Spleen (tissue), 11 donors: ENCODE data around the gene RAP1GAP. TPM values are rescaled to one million over a fixed set of nuclear protein-coding genes. Genes with fewer than 3 reads are reported as not detected.

ENCODE experiments used
- DNase-seq: peaks from one replicate; pipeline ENCODE4 v3.0.0-alpha.2; 2020
- H3K27ac ChIP-seq, 8 donors: fragments of 200-600 bp; sonication (generic) in 7 of 8; 1 replicate in 4 of 8; 2 replicates in 4 of 8; pipeline versions ENCODE4 v1.5.0 to v1.8.0; 2016 to 2021; ENCODE audit warnings: inconsistent platforms in 4 of 8, mild to moderate bottlenecking in 4 of 8, moderate library complexity in 1 of 8
- H3K27me3 ChIP-seq, 7 donors: fragments of 200-600 bp; sonication (generic) in 6 of 7; replicated peaks in 1 of 7; 1 replicate in 4 of 7; 2 replicates in 3 of 7; pipeline versions ENCODE4 v1.5.0 to v1.8.0; 2016 to 2021; ENCODE audit warnings: inconsistent platforms in 3 of 7, mild to moderate bottlenecking in 1 of 7
- H3K36me3 ChIP-seq, 6 donors: fragments of 200-600 bp; sonication (generic) in 5 of 6; 1 replicate in 4 of 6; 2 replicates in 2 of 6; pipeline versions ENCODE4 v1.5.0 to v1.8.0; 2016 to 2021; ENCODE audit warnings: inconsistent platforms in 2 of 6
- H3K4me1 ChIP-seq, 6 donors: fragments of 200-600 bp; sonication (generic) in 5 of 6; 1 replicate in 3 of 6; 2 replicates in 3 of 6; pipeline versions ENCODE4 v1.5.0 to v1.8.0; 2016 to 2021; ENCODE audit warnings: inconsistent platforms in 3 of 6
- H3K4me3 ChIP-seq, 8 donors: fragments of 200-600 bp; sonication (generic) in 7 of 8; 1 replicate in 4 of 8; 2 replicates in 4 of 8; pipeline versions ENCODE4 v1.5.0 to v1.8.0; 2016 to 2021; ENCODE audit warnings: inconsistent platforms in 4 of 8, mild to moderate bottlenecking in 4 of 8, moderate library complexity in 2 of 8
- H3K9me3 ChIP-seq, 8 donors: fragments of 200-600 bp; sonication (generic) in 7 of 8; 1 replicate in 4 of 8; 2 replicates in 4 of 8; pipeline versions ENCODE4 v1.5.0 to v1.8.0; 2016 to 2021; ENCODE audit warnings: inconsistent platforms in 4 of 8
- POLR2A ChIP-seq, 3 donors: fragments of 450-650 bp; IDR thresholded peaks; one replicate each; pipeline ENCODE4 v1.5.1; 2017; ENCODE audit warnings: antibody characterized with exemption in 3 of 3, mild to moderate bottlenecking in 1 of 3
- POLR2AphosphoS5 ChIP-seq, 3 donors: sonication (generic); formaldehyde crosslinking; IDR thresholded peaks; one replicate each; pipeline ENCODE4 v1.5.1; 2017; ENCODE audit warnings: antibody characterized with exemption in 3 of 3
- WGBS, 5 donors: extraction: QIAGEN DNeasy Blood & Tissue Kit in 3 of 5; methylation state at CpG; one replicate each; pipeline versions ENCODE4 v1.1.5 to v1.1.7; 2013 to 2018; 5-methylcytosine and 5-hydroxymethylcytosine counted together
- intact Hi-C: fragments of 100-400 bp; cut with DNase I; formaldehyde crosslinking; loops from one replicate; pipeline ENCODE4 v1.15.0; 2023; ENCODE audit warnings: low total_unique reads
- polyA plus RNA-seq, 3 donors: library from polyadenylated mRNA; stranded (reverse); fragments of 200-250 nt; gene quantifications; one replicate each; pipeline ENCODE4 v1.2.1, GENCODE V29; 2013
- total RNA-seq, 7 donors: library from RNA; depleted of rRNA in 3 of 7; stranded (reverse); fragments of >200 nt in 3 of 7; fragmentation: NEBNext Ultra II Directional in 4 of 7; extraction: Animal tissue kit (Norgen Biotek cat#: 25700) in 4 of 7; gene quantifications; one replicate each; pipeline versions ENCODE4 v1.1.0 to v1.2.1, GENCODE V29; 2016 to 2021
- TF ChIP-seq, protein P1 (sequence below), 11 experiments: fragments of 200-600 bp in 7 of 11; fragments of 450-650 bp in 4 of 11; sonication (generic) in 4 of 11; IDR thresholded peaks in 8 of 11; conservative IDR thresholded peaks in 3 of 11; 1 replicate in 7 of 11; 2 replicates in 4 of 11; pipeline versions ENCODE4 v1.4.0 to v1.8.0; 2016 to 2021; ENCODE audit warnings: antibody characterized with exemption in 11 of 11, inconsistent platforms in 4 of 11, mild to moderate bottlenecking in 1 of 11
- donor health status: healthy with polysubstance abuse.
- donor health status: DM: no; HTN: no; CAD: no; lungs with moderate emphysema.
- donor health status: DM: no; HTN: no; CAD: no.
- donor health status: Bipolar disorder and iron deficiency.
- donor health status: healthy.
- donor health status: DM: no; HTN: no; CAD: no.
- donor health status: DM: yes; HTN: yes; CAD: no.

RAP1GAP gene
- total and polyA plus RNA-seq, 10 donors, result 0.30 to 12.1 (median 0.86) TPM

- H3K27me3 ChIP-seq, result peaks cover 0 to 53% (median 8%) of the 10 kb centered on the region in 7 donors
- no peak overlapping the region for H3K4me3 ChIP-seq
- intact Hi-C loops, result no loop called here
- no peaks in the 10 kb centered on the region for H3K36me3 ChIP-seq
- no peaks in the 10 kb centered on the region for H3K9me3 ChIP-seq
- H3K27ac ChIP-seq, result no peak overlapping the region
- TF ChIP-seq POLR2AphosphoS5 (IDR thresholded peaks at IDR 0.05), result no peak
- TF ChIP-seq, protein P1, sequence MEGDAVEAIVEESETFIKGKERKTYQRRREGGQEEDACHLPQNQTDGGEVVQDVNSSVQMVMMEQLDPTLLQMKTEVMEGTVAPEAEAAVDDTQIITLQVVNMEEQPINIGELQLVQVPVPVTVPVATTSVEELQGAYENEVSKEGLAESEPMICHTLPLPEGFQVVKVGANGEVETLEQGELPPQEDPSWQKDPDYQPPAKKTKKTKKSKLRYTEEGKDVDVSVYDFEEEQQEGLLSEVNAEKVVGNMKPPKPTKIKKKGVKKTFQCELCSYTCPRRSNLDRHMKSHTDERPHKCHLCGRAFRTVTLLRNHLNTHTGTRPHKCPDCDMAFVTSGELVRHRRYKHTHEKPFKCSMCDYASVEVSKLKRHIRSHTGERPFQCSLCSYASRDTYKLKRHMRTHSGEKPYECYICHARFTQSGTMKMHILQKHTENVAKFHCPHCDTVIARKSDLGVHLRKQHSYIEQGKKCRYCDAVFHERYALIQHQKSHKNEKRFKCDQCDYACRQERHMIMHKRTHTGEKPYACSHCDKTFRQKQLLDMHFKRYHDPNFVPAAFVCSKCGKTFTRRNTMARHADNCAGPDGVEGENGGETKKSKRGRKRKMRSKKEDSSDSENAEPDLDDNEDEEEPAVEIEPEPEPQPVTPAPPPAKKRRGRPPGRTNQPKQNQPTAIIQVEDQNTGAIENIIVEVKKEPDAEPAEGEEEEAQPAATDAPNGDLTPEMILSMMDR (IDR thresholded peaks at IDR 0.05 in 8 of 11, conservative IDR thresholded peaks at IDR 0.05 in 3 of 11), result no peak
- no peak for TF ChIP-seq POLR2A (IDR thresholded peaks at IDR 0.05)
- H3K4me1 ChIP-seq, result peaks cover 4 to 11% (median 8%) of the 10 kb centered on the region in 6 donors
- 43 to 61% (median 60%) methylated on average over 8 to 10 of the region's 10 CpGs for WGBS, 5 donors
- peak; percentile 63 for DNase-seq
These were observed 11.5 kb downstream of the RAP1GAP start for GRCh38 chr1:21657456-21658190.

DNA sequence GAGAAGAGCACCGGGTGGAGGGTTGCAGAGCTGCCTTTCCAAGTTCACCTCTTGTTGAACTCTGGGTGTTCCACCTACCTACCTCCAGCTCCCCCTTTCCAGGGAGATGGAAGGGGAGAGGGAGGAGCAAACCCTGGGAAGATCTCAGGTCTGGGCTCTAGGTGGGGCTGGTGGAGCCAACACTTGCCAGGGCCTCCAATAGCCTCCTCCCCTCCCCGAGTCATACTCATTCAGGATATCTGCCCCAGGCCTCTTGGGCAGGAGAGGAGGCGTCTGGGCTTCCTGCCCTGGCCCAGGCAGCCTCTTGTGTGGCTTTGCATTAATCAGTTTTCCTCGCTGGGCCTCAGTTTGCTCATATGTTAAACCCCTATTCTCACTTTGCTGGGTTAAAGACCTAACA lies 13.4 kb downstream of the RAP1GAP start:
- H3K36me3 ChIP-seq, result no peaks in the 10 kb centered on the region
- peaks cover 11 to 27% (median 16%) of the 10 kb centered on the region in 6 donors for H3K4me1 ChIP-seq
- no peak overlapping the region for H3K27ac ChIP-seq
- peak; percentile 38 for DNase-seq
- TF ChIP-seq, protein P1 (IDR thresholded peaks at IDR 0.05 in 8 of 11, conservative IDR thresholded peaks at IDR 0.05 in 3 of 11), result no peak
- TF ChIP-seq POLR2A (IDR thresholded peaks at IDR 0.05), result no peak
- H3K9me3 ChIP-seq, result no peaks in the 10 kb centered on the region
- peaks cover 0 to 52% (median 13%) of the 10 kb centered on the region in 7 donors for H3K27me3 ChIP-seq
- H3K4me3 ChIP-seq, result no peak overlapping the region
- intact Hi-C loops, result no loop called here
- 38 to 55% (median 43%) methylated on average over 4 of the region's 4 CpGs for WGBS, 5 donors

GRCh38 chr1:21655259-21655658 lies 13.9 kb downstream of the RAP1GAP start:
- TF ChIP-seq, protein P1 (IDR thresholded peaks at IDR 0.05 in 8 of 11, conservative IDR thresholded peaks at IDR 0.05 in 3 of 11), result no peak
- TF ChIP-seq POLR2A (IDR thresholded peaks at IDR 0.05) (no peak), POLR2AphosphoS5 (IDR thresholded peaks at IDR 0.05) (no peak)
- intact Hi-C loops, result no loop called here
- DNase-seq, result peak; percentile 49
- 80 to 95% (median 85%) methylated on average over 4 of the region's 4 CpGs for WGBS, 5 donors
- Histone ChIP-seq H3K27ac (no peak overlapping the region), H3K36me3 (no peaks in the 10 kb centered on the region), H3K4me3 (no peak overlapping the region), H3K4me1 (peaks cover 11 to 32% (median 20%) of the 10 kb centered on the region in 6 donors), H3K27me3 (peaks cover 0 to 52% (median 13%) of the 10 kb centered on the region in 7 donors), H3K9me3 (no peaks in the 10 kb centered on the region)

DNA sequence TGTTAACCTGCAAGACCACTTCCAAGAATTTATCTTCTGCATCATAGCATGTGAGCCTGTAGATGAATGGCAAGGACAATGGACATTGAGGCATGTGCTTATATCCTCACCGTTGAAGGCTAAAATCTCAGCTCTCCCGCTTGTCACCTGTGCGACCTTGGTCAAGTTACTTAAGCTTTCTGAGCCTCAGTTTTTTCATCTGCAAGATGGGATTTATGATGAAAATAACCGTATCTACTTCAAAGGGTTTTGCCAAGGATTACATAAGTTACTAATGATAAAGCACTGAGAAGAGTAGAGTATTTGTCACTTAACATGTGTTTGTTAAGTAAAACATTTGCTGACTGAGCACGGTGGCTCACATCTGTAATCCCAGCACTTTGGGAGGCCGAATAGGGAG lies 14.9 kb downstream of the RAP1GAP start:
- intact Hi-C loops, result no loop called here
- no peak overlapping the region for H3K27ac ChIP-seq
- H3K9me3 ChIP-seq, result no peaks in the 10 kb centered on the region
- DNase-seq, result no peak
- TF ChIP-seq POLR2AphosphoS5 (IDR thresholded peaks at IDR 0.05), result no peak
- TF ChIP-seq POLR2A (IDR thresholded peaks at IDR 0.05), result no peak
- TF ChIP-seq, protein P1 (IDR thresholded peaks at IDR 0.05 in 8 of 11, conservative IDR thresholded peaks at IDR 0.05 in 3 of 11), result no peak
- WGBS, 5 donors, result 82 to 90% (median 86%) methylated on average over 6 of the region's 6 CpGs
- H3K4me3 ChIP-seq, result no peak overlapping the region
- H3K4me1 ChIP-seq, result peaks cover 8 to 26% (median 14%) of the 10 kb centered on the region in 6 donors
- peaks cover 0 to 52% (median 6%) of the 10 kb centered on the region in 7 donors for H3K27me3 ChIP-seq
- H3K36me3 ChIP-seq, result no peaks in the 10 kb centered on the region
